Uterus (tissue), 4 donors: ENCODE data around the gene CASZ1. TPM values are rescaled to one million over a fixed set of nuclear protein-coding genes. Genes with fewer than 3 reads are reported as not detected.

Experiments used
- DNase-seq, 2 donors: peaks; one replicate each; pipeline ENCODE4 v3.0.0-alpha.2; 2019 to 2020
- H3K27ac ChIP-seq, 2 donors: fragments of 200-600 bp; sonication (generic); 1 replicate in 1 of 2; 2 replicates in 1 of 2; pipeline ENCODE4 v1.5.1; 2016 to 2018
- H3K27me3 ChIP-seq, 2 donors: fragments of 200-600 bp; sonication (generic); one replicate each; pipeline ENCODE4 v1.5.1; 2018 to 2019; ENCODE audit warnings: control low read depth in 1 of 2
- H3K36me3 ChIP-seq, 2 donors: fragments of 200-600 bp; sonication (generic); one replicate each; pipeline ENCODE4 v1.5.1; 2019; ENCODE audit warnings: control low read depth in 1 of 2
- H3K4me1 ChIP-seq, 2 donors: fragments of 200-600 bp; sonication (generic); one replicate each; pipeline ENCODE4 v1.5.1; 2018 to 2019; ENCODE audit warnings: control low read depth in 1 of 2
- H3K4me3 ChIP-seq, 2 donors: fragments of 200-600 bp; sonication (generic); 1 replicate in 1 of 2; 2 replicates in 1 of 2; pipeline ENCODE4 v1.5.1; 2018 to 2019; ENCODE audit warnings: mild to moderate bottlenecking in 1 of 2
- H3K9me3 ChIP-seq, 2 donors: fragments of 200-600 bp; sonication (generic); one replicate each; pipeline ENCODE4 v1.5.1; 2019; ENCODE audit warnings: control low read depth in 1 of 2
- POLR2A ChIP-seq, 2 donors: fragments of 450-650 bp; IDR thresholded peaks; one replicate each; pipeline ENCODE4 v1.6.1; 2016; ENCODE audit warnings: antibody characterized with exemption in 2 of 2, mild to moderate bottlenecking in 1 of 2, moderate library complexity in 1 of 2
- intact Hi-C: fragments of 100-400 bp; cut with DNase I; formaldehyde crosslinking; loops from one replicate; pipeline ENCODE4 v1.15.1; 2023; ENCODE audit warnings: low total_unique reads
- total RNA-seq, 4 donors: library from RNA; depleted of rRNA in 3 of 4; stranded (reverse); fragments of >200 nt in 3 of 4; gene quantifications; one replicate each; pipeline versions ENCODE4 v1.1.0 to v1.2.4, GENCODE V29; 2014 to 2023
- TF ChIP-seq, protein P1 (sequence below), 4 experiments: fragments of 200-600 bp in 2 of 4; fragments of 450-650 bp in 2 of 4; sonication (generic) in 2 of 4; IDR thresholded peaks; one replicate each; pipeline ENCODE4 v1.5.1; 2016 to 2019; ENCODE audit warnings: antibody characterized with exemption in 4 of 4, mild to moderate bottlenecking in 2 of 4, moderate library complexity in 1 of 4
- donor health status: DM: yes; HTN: yes; CAD: no.

The CASZ1 gene
- total RNA-seq, 4 donors from 2014 or later: 0.59 to 49.2 (median 3.9) TPM

DNA sequence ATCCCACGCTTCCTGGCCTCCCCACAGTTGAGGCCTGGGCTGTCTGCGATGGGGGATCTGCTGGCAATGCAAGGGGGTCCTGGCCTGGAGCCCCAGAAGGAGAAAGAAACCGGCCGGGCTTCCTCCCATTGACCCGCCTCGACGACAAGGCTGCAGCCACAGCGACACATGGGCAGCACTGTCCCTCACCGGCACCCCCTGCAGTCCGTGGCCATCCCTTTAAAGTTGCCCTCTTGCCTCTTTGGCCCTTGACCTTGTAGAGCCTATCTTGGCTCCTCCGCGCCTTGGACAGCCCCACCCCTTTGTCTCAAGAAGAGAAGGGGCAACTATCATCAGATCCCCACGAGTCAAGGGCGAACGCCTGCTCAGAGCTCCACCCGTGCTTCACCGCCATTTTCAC, 106.0 kb downstream of the CASZ1 start:
- TF ChIP-seq, protein P1, sequence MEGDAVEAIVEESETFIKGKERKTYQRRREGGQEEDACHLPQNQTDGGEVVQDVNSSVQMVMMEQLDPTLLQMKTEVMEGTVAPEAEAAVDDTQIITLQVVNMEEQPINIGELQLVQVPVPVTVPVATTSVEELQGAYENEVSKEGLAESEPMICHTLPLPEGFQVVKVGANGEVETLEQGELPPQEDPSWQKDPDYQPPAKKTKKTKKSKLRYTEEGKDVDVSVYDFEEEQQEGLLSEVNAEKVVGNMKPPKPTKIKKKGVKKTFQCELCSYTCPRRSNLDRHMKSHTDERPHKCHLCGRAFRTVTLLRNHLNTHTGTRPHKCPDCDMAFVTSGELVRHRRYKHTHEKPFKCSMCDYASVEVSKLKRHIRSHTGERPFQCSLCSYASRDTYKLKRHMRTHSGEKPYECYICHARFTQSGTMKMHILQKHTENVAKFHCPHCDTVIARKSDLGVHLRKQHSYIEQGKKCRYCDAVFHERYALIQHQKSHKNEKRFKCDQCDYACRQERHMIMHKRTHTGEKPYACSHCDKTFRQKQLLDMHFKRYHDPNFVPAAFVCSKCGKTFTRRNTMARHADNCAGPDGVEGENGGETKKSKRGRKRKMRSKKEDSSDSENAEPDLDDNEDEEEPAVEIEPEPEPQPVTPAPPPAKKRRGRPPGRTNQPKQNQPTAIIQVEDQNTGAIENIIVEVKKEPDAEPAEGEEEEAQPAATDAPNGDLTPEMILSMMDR (IDR thresholded peaks at IDR 0.05): no peak
- TF ChIP-seq POLR2A (IDR thresholded peaks at IDR 0.05): no peak
- intact Hi-C loops: no loop called here
- Histone ChIP-seq H3K9me3 (no peaks in the 10 kb centered on the region), H3K36me3 (no peaks in the 10 kb centered on the region), H3K4me1 (peaks cover 0 to under 1% of the 10 kb centered on the region in 2 donors), H3K27ac (no peak overlapping the region), H3K4me3 (no peak overlapping the region), H3K27me3 (no peaks in the 10 kb centered on the region)
- no peak for DNase-seq

DNA sequence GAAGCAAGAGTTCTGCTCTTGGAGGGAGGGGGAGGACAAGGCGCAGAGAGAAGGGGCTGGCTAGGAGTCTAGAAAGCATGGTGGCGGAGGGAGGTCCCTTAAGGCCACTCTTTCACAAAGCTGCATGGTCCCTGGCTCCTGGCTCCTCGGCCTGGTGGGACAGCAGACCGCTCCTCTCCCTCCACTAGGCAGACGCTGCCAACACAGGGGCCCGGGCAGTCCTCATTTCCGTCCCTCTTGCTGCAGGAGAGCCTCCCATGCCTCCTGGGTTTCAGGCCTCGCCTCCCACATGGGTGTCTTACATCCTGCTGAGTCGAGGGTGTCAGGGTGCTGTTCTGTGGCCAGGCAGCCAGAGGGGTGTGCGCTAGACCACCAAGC, 108.0 kb downstream of the CASZ1 start:
- intact Hi-C loops: no loop called here
- Histone ChIP-seq H3K9me3 (no peaks in the 10 kb centered on the region), H3K4me3 (no peak overlapping the region), H3K4me1 (no peaks in the 10 kb centered on the region), H3K27me3 (no peaks in the 10 kb centered on the region), H3K27ac (peak overlapping the region in 1 of 2 donors; percentile 40), H3K36me3 (no peaks in the 10 kb centered on the region)
- TF ChIP-seq, protein P1 (IDR thresholded peaks at IDR 0.05): no peak
- TF ChIP-seq POLR2A (IDR thresholded peaks at IDR 0.05): no peak
- DNase-seq: no peak

DNA sequence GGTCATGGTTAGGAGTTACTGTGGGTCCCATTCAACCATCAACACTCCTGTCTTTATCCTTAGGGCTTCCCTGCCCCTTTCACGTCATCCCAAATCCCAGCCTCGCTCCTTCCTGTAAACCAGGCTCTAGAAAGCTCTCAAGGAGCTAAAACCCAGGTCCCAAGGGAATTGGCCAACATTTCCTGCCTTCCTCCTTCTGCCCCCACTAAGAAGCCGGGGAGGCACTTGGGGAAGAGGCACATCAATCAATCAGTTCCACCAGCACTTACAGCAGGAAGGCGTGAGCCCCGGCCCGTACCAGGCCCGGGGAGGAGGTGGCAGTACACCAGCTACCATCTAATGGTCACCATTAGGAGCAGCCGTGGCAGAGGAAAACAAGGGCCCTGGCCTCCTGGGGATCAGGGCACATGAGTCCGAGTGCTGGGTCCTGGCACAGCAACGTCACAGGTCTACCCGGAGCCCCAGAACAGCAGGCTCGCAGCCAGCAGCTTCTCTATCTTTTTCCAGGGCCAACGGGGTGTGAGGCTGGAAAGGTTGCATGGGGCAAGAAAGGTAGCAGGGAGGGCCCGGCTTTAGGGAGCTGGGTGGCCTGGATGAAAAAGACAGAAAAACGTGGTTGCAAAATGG, 108.6 kb downstream of the CASZ1 start:
- H3K27me3 ChIP-seq: no peaks in the 10 kb centered on the region
- no peak for TF ChIP-seq POLR2A (IDR thresholded peaks at IDR 0.05)
- TF ChIP-seq, protein P1 (IDR thresholded peaks at IDR 0.05): no peak
- H3K4me3 ChIP-seq: no peak overlapping the region
- no peaks in the 10 kb centered on the region for H3K4me1 ChIP-seq
- no peak for DNase-seq
- peak overlapping the region; percentile 40 to 50 for H3K27ac ChIP-seq
- intact Hi-C loops: no loop called here
- H3K9me3 ChIP-seq: no peaks in the 10 kb centered on the region
- no peaks in the 10 kb centered on the region for H3K36me3 ChIP-seq

DNA sequence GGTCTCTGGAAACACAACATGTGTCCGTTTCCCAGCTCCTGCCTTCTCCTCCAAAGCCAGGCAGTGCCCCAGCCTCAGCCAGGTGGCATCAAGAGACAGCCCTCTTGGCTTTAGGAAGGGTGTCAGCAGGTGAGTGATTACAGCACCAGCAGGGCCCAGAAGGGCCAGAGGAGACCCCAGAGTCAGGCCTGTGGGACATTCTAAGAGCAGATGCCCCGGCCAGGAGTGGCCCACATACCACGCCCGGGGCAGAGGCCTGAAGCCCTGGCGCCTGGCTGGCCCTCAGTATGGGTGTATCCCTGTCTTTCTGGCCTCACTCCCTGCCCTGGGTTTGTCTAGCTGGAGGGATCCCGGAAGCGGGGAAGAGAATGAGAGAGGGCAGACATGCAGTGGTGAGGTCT, 109.2 kb downstream of the CASZ1 start:
- H3K36me3 ChIP-seq: no peaks in the 10 kb centered on the region
- DNase-seq: no peak
- H3K27ac ChIP-seq: peak overlapping the region; percentile 40 to 50
- TF ChIP-seq POLR2A (IDR thresholded peaks at IDR 0.05): no peak
- TF ChIP-seq, protein P1 (IDR thresholded peaks at IDR 0.05): no peak
- no peaks in the 10 kb centered on the region for H3K9me3 ChIP-seq
- intact Hi-C loops: no loop called here
- no peaks in the 10 kb centered on the region for H3K27me3 ChIP-seq
- H3K4me1 ChIP-seq: no peaks in the 10 kb centered on the region
- no peak overlapping the region for H3K4me3 ChIP-seq

DNA sequence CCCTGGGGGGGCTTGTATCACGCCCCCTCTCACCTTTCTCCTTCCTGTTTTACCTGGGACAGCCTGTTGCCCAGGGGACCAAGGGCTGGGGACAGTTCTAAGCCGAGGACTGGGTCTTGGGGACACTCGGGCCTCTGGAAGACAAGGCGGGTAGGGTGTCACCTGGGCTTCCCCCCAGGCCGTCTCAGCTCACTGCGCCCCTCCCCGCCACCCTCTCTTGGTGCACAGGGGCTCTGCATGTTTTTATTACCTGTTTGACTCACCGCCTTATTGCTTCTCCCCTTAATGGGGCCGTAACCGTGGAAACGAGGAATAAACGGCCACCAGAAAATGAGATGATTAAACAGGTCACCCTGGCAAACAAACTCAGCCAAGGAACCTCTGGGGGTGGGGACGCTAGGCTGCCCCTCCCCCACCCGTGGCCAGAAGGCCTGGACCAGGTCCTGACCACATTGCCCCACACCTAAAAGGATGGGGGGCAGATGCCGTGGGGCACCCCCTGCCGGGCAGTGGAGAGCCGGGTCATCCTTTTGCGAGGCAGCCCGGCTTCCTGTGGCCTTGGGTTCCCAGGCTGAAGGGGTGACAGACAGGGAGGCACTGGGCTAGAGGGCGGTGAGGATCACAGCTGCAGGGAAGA, 109.9 kb downstream of the CASZ1 start:
- intact Hi-C loops: no loop called here
- H3K4me1 ChIP-seq: no peaks in the 10 kb centered on the region
- TF ChIP-seq, protein P1 (IDR thresholded peaks at IDR 0.05): no peak
- no peak for TF ChIP-seq POLR2A (IDR thresholded peaks at IDR 0.05)

More for the DNA sequence above, 109.9 kb downstream of the CASZ1 start:
- H3K4me3 ChIP-seq: no peak overlapping the region
- no peaks in the 10 kb centered on the region for H3K9me3 ChIP-seq
- H3K27ac ChIP-seq: peak overlapping the region; percentile 48 to 50
- H3K36me3 ChIP-seq: no peaks in the 10 kb centered on the region
- no peak for DNase-seq
- H3K27me3 ChIP-seq: no peaks in the 10 kb centered on the region
